Neural cell (in vitro differentiated cells): ENCODE data around the gene SLC11A1. TPM values are rescaled to one million over a fixed set of nuclear protein-coding genes. Genes with fewer than 3 reads are reported as not detected.

Source experiments
- H2AFZ ChIP-seq: fragments of 200-600, 300-800 bp; sonication (generic), shearing (Covaris generic); 2 replicates; pipeline ENCODE4 v1.6.0; 2014; ENCODE audit warnings: low read depth, mild to moderate bottlenecking, antibody characterized with exemption, low read length, moderate library complexity
- H3F3A ChIP-seq: fragments of 200-600 bp; shearing (Covaris generic); 2 replicates; pipeline ENCODE4 v1.6.1; 2016; ENCODE audit warnings: mild to moderate bottlenecking, moderate library complexity, mixed read lengths, antibody characterized with exemption, low read length; ENCODE audit not compliant: insufficient read depth, poor library complexity, severe bottlenecking
- H3K27ac ChIP-seq: fragments of 200-600, 300-800 bp; sonication (generic), shearing (Covaris generic); 2 replicates; pipeline ENCODE4 v1.5.1; 2014; ENCODE audit warnings: mild to moderate bottlenecking, low read length, moderate library complexity
- H3K27me3 ChIP-seq: fragments of 300-800, 200-600 bp; sonication (generic), shearing (Covaris generic); 2 replicates; pipeline ENCODE4 v1.6.0; 2014; ENCODE audit warnings: mild to moderate bottlenecking, low read depth, low read length, moderate library complexity; ENCODE audit not compliant: insufficient read depth
- H3K36me3 ChIP-seq: fragments of 300-800, 200-600 bp; sonication (generic), shearing (Covaris generic); 2 replicates; pipeline ENCODE4 v1.5.1; 2014; ENCODE audit warnings: mild to moderate bottlenecking, antibody characterized with exemption, low read length, moderate library complexity; ENCODE audit not compliant: insufficient read depth
- H3K4me2 ChIP-seq: fragments of 300-800, 200-600 bp; sonication (generic), shearing (Covaris generic); 2 replicates; pipeline ENCODE4 v1.6.0; 2014; ENCODE audit warnings: mild to moderate bottlenecking, low read length
- H3K4me3 ChIP-seq: fragments of 300-800, 200-600 bp; sonication (generic), shearing (Covaris generic); 2 replicates; pipeline ENCODE4 v1.5.1; 2014; ENCODE audit warnings: mild to moderate bottlenecking, low read length, moderate library complexity
- H3K79me2 ChIP-seq: fragments of 200-600 bp; shearing (Covaris generic); replicated peaks from 2 replicates; pipeline ENCODE4 v1.6.0; 2014; ENCODE audit warnings: mild to moderate bottlenecking, low read length, moderate library complexity; ENCODE audit not compliant: insufficient read depth
- H3K9ac ChIP-seq: fragments of 300-800, 200-600 bp; sonication (generic), shearing (Covaris generic); 2 replicates; pipeline ENCODE4 v1.6.1; 2016; ENCODE audit warnings: mild to moderate bottlenecking, low read length, mixed read lengths
- H3K9me2 ChIP-seq: fragments of 200-600 bp; shearing (Covaris generic); 2 replicates; pipeline ENCODE4 v1.6.1; 2016; ENCODE audit warnings: mild to moderate bottlenecking, low read length, mixed read lengths; ENCODE audit not compliant: insufficient read depth
- H3K9me3 ChIP-seq: fragments of 200-600, 300-800 bp; sonication (generic), shearing (Covaris generic); 2 replicates; pipeline ENCODE4 v1.6.1; 2016; ENCODE audit warnings: mild to moderate bottlenecking, mixed run types, low read length, moderate library complexity, mixed read lengths
- H4K20me1 ChIP-seq: fragments of 200-600 bp; shearing (Covaris generic); 2 replicates; pipeline ENCODE4 v1.6.1; 2016; ENCODE audit warnings: mild to moderate bottlenecking, mixed run types; ENCODE audit not compliant: insufficient read depth
- EP300 ChIP-seq: fragments of 450-650 bp; conservative IDR thresholded peaks from 2 replicates; pipeline ENCODE4 v1.6.1; 2014; ENCODE audit warnings: antibody characterized with exemption, mild to moderate bottlenecking, moderate library complexity; ENCODE audit not compliant: poor library complexity, severe bottlenecking
- EZH2 ChIP-seq: fragments of 200-600, 300-800 bp; shearing (Covaris generic), sonication (generic); IDR thresholded peaks from 2 replicates; pipeline ENCODE4 v1.6.1; 2014; ENCODE audit warnings: antibody characterized with exemption, low read length, borderline replicate concordance, mild to moderate bottlenecking; ENCODE audit not compliant: insufficient read depth, poor library complexity, severe bottlenecking
- MXI1 ChIP-seq: fragments of 450-650 bp; conservative IDR thresholded peaks from 2 replicates; pipeline ENCODE4 v1.6.1; 2014; ENCODE audit warnings: antibody characterized with exemption, mild to moderate bottlenecking; ENCODE audit not compliant: poor library complexity, severe bottlenecking
- POLR2AphosphoS5 ChIP-seq: IDR thresholded peaks from 2 replicates; pipeline ENCODE4 v1.6.1; 2012
- RAD21 ChIP-seq: fragments of 450-650 bp; conservative IDR thresholded peaks from 2 replicates; pipeline ENCODE4 v1.6.1; 2014; ENCODE audit warnings: antibody characterized with exemption, mild to moderate bottlenecking, moderate library complexity
- SMC3 ChIP-seq: fragments of 450-650 bp; conservative IDR thresholded peaks from 2 replicates; pipeline ENCODE4 v1.6.1; 2014; ENCODE audit warnings: antibody characterized with exemption, mild to moderate bottlenecking, moderate library complexity; ENCODE audit not compliant: poor library complexity
- TAF1 ChIP-seq: IDR thresholded peaks from 2 replicates; pipeline ENCODE4 v1.6.1; 2012; ENCODE audit warnings: low read depth
- polyA plus RNA-seq: library from polyadenylated mRNA; depleted of rRNA; stranded (reverse); fragments of >200 nt; gene quantifications from 2 replicates; pipeline ENCODE4 v1.2.3, GENCODE V29; 2014
- TF ChIP-seq, protein P1 (sequence below): IDR thresholded peaks from 2 replicates; pipeline ENCODE4 v1.6.1; 2012; ENCODE audit warnings: borderline replicate concordance
- TF ChIP-seq, protein P2 (sequence below): fragments of 450-650 bp; IDR thresholded peaks from 2 replicates; pipeline ENCODE4 v1.5.1; 2014; ENCODE audit warnings: antibody characterized with exemption, mild to moderate bottlenecking, moderate library complexity; ENCODE audit not compliant: poor library complexity, severe bottlenecking

SLC11A1 gene
- polyA plus RNA-seq, 1 donor from 2014 or later = not detected

GRCh38 chr2:218367415-218368149 is 14.5 kb upstream of the SLC11A1 start:
- no peaks in the 10 kb centered on the region for H3K9me3 ChIP-seq
- no peaks in the 10 kb centered on the region for H3K79me2 ChIP-seq
- TF ChIP-seq MXI1 (no peak), EP300 (no peak), EZH2 (no peak), POLR2AphosphoS5 (no peak), SMC3 (no peak), RAD21 (no peak), TAF1 (no peak)
- TF ChIP-seq, protein P1, sequence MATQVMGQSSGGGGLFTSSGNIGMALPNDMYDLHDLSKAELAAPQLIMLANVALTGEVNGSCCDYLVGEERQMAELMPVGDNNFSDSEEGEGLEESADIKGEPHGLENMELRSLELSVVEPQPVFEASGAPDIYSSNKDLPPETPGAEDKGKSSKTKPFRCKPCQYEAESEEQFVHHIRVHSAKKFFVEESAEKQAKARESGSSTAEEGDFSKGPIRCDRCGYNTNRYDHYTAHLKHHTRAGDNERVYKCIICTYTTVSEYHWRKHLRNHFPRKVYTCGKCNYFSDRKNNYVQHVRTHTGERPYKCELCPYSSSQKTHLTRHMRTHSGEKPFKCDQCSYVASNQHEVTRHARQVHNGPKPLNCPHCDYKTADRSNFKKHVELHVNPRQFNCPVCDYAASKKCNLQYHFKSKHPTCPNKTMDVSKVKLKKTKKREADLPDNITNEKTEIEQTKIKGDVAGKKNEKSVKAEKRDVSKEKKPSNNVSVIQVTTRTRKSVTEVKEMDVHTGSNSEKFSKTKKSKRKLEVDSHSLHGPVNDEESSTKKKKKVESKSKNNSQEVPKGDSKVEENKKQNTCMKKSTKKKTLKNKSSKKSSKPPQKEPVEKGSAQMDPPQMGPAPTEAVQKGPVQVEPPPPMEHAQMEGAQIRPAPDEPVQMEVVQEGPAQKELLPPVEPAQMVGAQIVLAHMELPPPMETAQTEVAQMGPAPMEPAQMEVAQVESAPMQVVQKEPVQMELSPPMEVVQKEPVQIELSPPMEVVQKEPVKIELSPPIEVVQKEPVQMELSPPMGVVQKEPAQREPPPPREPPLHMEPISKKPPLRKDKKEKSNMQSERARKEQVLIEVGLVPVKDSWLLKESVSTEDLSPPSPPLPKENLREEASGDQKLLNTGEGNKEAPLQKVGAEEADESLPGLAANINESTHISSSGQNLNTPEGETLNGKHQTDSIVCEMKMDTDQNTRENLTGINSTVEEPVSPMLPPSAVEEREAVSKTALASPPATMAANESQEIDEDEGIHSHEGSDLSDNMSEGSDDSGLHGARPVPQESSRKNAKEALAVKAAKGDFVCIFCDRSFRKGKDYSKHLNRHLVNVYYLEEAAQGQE = no peak
- TF ChIP-seq, protein P2, sequence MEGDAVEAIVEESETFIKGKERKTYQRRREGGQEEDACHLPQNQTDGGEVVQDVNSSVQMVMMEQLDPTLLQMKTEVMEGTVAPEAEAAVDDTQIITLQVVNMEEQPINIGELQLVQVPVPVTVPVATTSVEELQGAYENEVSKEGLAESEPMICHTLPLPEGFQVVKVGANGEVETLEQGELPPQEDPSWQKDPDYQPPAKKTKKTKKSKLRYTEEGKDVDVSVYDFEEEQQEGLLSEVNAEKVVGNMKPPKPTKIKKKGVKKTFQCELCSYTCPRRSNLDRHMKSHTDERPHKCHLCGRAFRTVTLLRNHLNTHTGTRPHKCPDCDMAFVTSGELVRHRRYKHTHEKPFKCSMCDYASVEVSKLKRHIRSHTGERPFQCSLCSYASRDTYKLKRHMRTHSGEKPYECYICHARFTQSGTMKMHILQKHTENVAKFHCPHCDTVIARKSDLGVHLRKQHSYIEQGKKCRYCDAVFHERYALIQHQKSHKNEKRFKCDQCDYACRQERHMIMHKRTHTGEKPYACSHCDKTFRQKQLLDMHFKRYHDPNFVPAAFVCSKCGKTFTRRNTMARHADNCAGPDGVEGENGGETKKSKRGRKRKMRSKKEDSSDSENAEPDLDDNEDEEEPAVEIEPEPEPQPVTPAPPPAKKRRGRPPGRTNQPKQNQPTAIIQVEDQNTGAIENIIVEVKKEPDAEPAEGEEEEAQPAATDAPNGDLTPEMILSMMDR = no peak
- no peak overlapping the region for H2AFZ ChIP-seq
- H3K9me2 ChIP-seq = no peaks in the 10 kb centered on the region
- H4K20me1 ChIP-seq = no peaks in the 10 kb centered on the region
- no peaks in the 10 kb centered on the region for H3K36me3 ChIP-seq
- H3F3A ChIP-seq = no peaks in the 10 kb centered on the region
- peaks cover 9% of the 10 kb centered on the region for H3K27me3 ChIP-seq
- H3K4me3 ChIP-seq = no peak overlapping the region
- H3K4me2 ChIP-seq = no peak overlapping the region
- H3K9ac ChIP-seq = no peak overlapping the region
- H3K27ac ChIP-seq = no peak overlapping the region

DNA sequence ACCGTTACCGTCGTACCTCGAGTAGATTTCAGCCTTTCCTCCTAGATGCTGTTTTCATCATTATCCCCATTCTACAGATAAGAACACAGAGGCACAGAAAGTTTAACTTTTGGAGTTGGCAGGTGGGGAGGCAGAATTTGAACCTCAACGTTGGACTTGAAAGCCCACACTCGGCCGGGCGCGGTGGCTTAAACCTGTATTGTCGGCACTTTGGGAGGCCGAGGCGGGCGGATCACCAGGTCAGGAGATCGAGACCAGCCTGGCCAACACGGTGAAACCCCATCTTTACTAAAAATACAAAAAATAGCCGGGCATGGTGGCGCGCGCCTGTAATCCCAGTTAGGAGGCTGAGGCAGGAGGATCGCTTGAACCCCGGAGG is 13.9 kb upstream of the SLC11A1 start:
- Histone ChIP-seq H3K9me3 (no peaks in the 10 kb centered on the region), H3K79me2 (no peaks in the 10 kb centered on the region), H3K27ac (no peak overlapping the region), H3K4me3 (no peak overlapping the region), H3K4me2 (no peak overlapping the region), H3K27me3 (peaks cover 9% of the 10 kb centered on the region), H2AFZ (no peak overlapping the region), H4K20me1 (no peaks in the 10 kb centered on the region), H3K36me3 (no peaks in the 10 kb centered on the region), H3K9me2 (no peaks in the 10 kb centered on the region), H3F3A (no peaks in the 10 kb centered on the region), H3K9ac (no peak overlapping the region)
- TF ChIP-seq, protein P2 = no peak
- TF ChIP-seq SMC3 (no peak), EZH2 (no peak), TAF1 (no peak), POLR2AphosphoS5 (no peak), RAD21 (no peak), MXI1 (no peak), EP300 (no peak)
- TF ChIP-seq, protein P1 = no peak
